A549 treated with AZD9567 at 1 μM for 4 hours (cell line): ENCODE measurements around the gene KCNE2. TPM values are rescaled to one million over a fixed set of nuclear protein-coding genes. Genes with fewer than 3 reads are reported as not detected.

Experiments used
- total RNA-seq: library from RNA; stranded (reverse); fragments of 200-300 nt; extraction: Qiagen RNA extraction; gene quantifications from 5 replicates; pipeline ENCODE4 v1.2.3, GENCODE V29; 2022; ENCODE audit not compliant: insufficient read depth

The KCNE2 gene, protein sequence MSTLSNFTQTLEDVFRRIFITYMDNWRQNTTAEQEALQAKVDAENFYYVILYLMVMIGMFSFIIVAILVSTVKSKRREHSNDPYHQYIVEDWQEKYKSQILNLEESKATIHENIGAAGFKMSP
- total RNA-seq = not detected in 5 replicates

DNA sequence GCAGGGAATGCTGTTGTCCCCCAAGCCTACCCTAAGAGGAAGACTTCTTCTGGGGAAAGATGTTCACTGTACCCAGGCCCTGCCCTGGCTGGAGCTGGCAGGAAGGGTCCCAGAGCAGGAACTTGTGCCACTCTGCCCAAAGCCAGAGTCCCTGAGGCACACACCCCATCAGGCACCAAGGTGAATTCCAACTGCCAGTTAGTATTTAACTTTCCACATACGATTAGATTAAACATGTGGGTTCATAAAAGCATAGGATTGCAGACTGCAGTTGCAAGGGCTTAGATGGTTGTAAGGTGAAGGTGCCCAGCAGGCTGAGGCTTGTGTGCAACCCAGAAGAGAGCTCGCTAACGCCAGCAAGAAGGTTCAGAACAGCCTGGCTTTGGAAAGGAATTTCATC lies at the start of gene KCNE2:
KCNE2 (plus strand) TSS at position 274 of the 400 bp plus-strand sequence. CDS start 6,473 bp downstream, outside the sequence.

DNA sequence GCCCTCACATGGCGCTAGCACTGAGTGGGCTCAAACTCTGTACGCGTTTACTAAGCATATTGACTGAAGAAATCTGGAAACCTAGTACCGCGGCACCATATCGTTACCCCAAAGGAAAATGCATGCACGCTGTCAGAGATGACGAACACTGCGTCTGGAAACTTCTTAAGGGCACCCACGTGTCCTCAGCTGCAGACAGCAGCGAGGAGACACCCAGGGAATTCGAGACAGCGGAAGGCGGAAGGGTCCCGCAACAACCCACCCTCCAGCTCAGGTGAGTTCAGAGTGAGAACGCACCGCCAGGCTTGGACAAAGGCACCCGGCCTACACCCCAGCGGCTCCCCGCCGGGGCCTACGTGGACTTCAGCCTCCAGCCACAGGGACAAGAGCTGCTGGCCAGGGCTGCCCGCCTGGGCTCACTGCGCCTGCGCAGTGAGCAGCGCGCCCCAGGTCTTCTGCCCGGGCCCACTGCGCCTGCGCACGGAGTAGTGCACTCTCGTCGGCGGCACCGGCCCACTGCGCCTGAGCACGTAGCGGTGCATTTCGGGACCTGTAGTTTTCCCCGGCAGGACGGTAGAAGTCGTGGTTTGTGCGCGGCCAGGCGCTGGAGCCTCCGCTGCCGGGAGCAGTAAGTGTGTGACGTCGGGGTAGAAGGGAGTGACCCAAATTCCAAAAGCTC lies 11.3 kb downstream of the KCNE2 start, which contains the start of gene SMIM11:
SMIM11 (plus strand) TSS at position 568 of the 679 bp plus-strand sequence. CDS start 3,998 bp downstream, outside the sequence.

Other genes starting within 250 kb of the KCNE2 start
- gene SMIM11, start 11.5 kb downstream of the KCNE2 start, total RNA-seq = 1.5 to 18.8 TPM (median 7.8 TPM) in 4 of 5 replicates, not detected in the other
- gene SMIM34, start 59.9 kb downstream of the KCNE2 start, total RNA-seq = not detected in 5 replicates
- gene KCNE1, start 148.2 kb downstream of the KCNE2 start, total RNA-seq = 0.03 to 0.10 TPM in 2 of 5 replicates, not detected in the others